ENCODE measurements around the gene SYDE2.
A peak's percentile ranks its signal among the peaks of the same experiment; 100 is the strongest.
"Not testable (repeated sequence)": the region's sequence is repeated elsewhere in the genome, so short reads cannot be mapped to it uniquely, and the experiment has no call there.

SYDE2 gene

GRCh38 chr1:85188530-85188929, 12.3 kb downstream of the SYDE2 start:
- TF ChIP-seq CTCF (IDR thresholded peaks at IDR 0.05; ENCODE audit: low read depth, low read length), result no peak
- in situ Hi-C loops (cut with HindIII; ENCODE audit: low sequenced_read_pairs), result no loop called here
- peak; percentile 6 for DNase-seq (ENCODE audit: low read depth, low spot score)
- no peak overlapping the region for H3K4me3 ChIP-seq (ENCODE audit: low read depth, low read length)

- in situ Hi-C loops (cut with HindIII; ENCODE audit: low sequenced_read_pairs); H3K4me3 ChIP-seq (ENCODE audit: low read depth, low read length); DNase-seq (ENCODE audit: low read depth, low spot score): not testable (repeated sequence)
Measured at GRCh38 chr1:85187021-85187420, 13.8 kb downstream of the SYDE2 start.

GRCh38 chr1:85184245-85184644, 16.6 kb downstream of the SYDE2 start:
- DNase-seq (ENCODE audit: low read depth, low spot score), result no peak
- H3K4me3 ChIP-seq (ENCODE audit: low read depth, low read length), result no peak overlapping the region
- in situ Hi-C loops (cut with HindIII; ENCODE audit: low sequenced_read_pairs), result no loop called here
- no peak for TF ChIP-seq CTCF (IDR thresholded peaks at IDR 0.05; ENCODE audit: low read depth, low read length)

GRCh38 chr1:85182700-85183099, 18.1 kb downstream of the SYDE2 start:
- in situ Hi-C loops (cut with HindIII; ENCODE audit: low sequenced_read_pairs), result no loop called here
- no peak overlapping the region for H3K4me3 ChIP-seq (ENCODE audit: low read depth, low read length)
- no peak for TF ChIP-seq CTCF (IDR thresholded peaks at IDR 0.05; ENCODE audit: low read depth, low read length)
- no peak for DNase-seq (ENCODE audit: low read depth, low spot score)

GRCh38 chr1:85180869-85181268, 19.9 kb downstream of the SYDE2 start:
- TF ChIP-seq CTCF (IDR thresholded peaks at IDR 0.05; ENCODE audit: low read depth, low read length), result no peak
- DNase-seq (ENCODE audit: low read depth, low spot score), result no peak
- in situ Hi-C loops (cut with HindIII; ENCODE audit: low sequenced_read_pairs), result no loop called here
- no peak overlapping the region for H3K4me3 ChIP-seq (ENCODE audit: low read depth, low read length)

- H3K4me3 ChIP-seq (ENCODE audit: low read depth, low read length), result no peak overlapping the region
- DNase-seq (ENCODE audit: low read depth, low spot score), result no peak
- in situ Hi-C loops (cut with HindIII; ENCODE audit: low sequenced_read_pairs), result no loop called here
- TF ChIP-seq CTCF (IDR thresholded peaks at IDR 0.05; ENCODE audit: low read depth, low read length), result no peak
Measured at GRCh38 chr1:85179522-85179921, 21.3 kb downstream of the SYDE2 start.

- no peak overlapping the region for H3K4me3 ChIP-seq (ENCODE audit: low read depth, low read length)
- in situ Hi-C loops (cut with HindIII; ENCODE audit: low sequenced_read_pairs), result no loop called here
- no peak for TF ChIP-seq CTCF (IDR thresholded peaks at IDR 0.05; ENCODE audit: low read depth, low read length)
- no peak for DNase-seq (ENCODE audit: low read depth, low spot score)
Measured at GRCh38 chr1:85178396-85178795, 22.4 kb downstream of the SYDE2 start.

Measured in astrocyte of the spinal cord (primary cell).